HG02885 (cell line): ENCODE measurements around the gene ALDH3B2.
"Not testable (repeated sequence)": the region's sequence is repeated elsewhere in the genome, so short reads cannot be mapped to it uniquely, and the experiment has no call there.

ENCODE experiments used
- ATAC-seq: cut with Tn5 transposase; IDR thresholded peaks from one replicate; pipeline ENCODE4 v1.9.1; 2021; ENCODE audit warnings: mild to moderate bottlenecking; ENCODE audit not compliant: unreplicated experiment, poor library complexity

The ALDH3B2 gene

GRCh38 chr11:67687986-67688385, 13.6 kb upstream of the ALDH3B2 start:
- ATAC-seq = no peak

- ATAC-seq = not testable (repeated sequence)
Measured at GRCh38 chr11:67685641-67686332, 11.4 kb upstream of the ALDH3B2 start.

- not testable (repeated sequence) for ATAC-seq
Measured at GRCh38 chr11:67682126-67683034, 8.0 kb upstream of the ALDH3B2 start.

- ATAC-seq = no peak
Measured at GRCh38 chr11:67680696-67681470, 6.5 kb upstream of the ALDH3B2 start.

- ATAC-seq = no peak
Measured at GRCh38 chr11:67675058-67675747, 780 bp upstream of the ALDH3B2 start.

GRCh38 chr11:67673902-67674301, 521 bp downstream of the ALDH3B2 start:
- no peak for ATAC-seq

- no peak for ATAC-seq
Measured at GRCh38 chr11:67673358-67673757, 1.1 kb downstream of the ALDH3B2 start.

GRCh38 chr11:67671211-67671520, 3.3 kb downstream of the ALDH3B2 start:
- no peak for ATAC-seq

GRCh38 chr11:67670316-67671210, 3.9 kb downstream of the ALDH3B2 start:
- ATAC-seq = no peak

GRCh38 chr11:67668192-67668551, 6.3 kb downstream of the ALDH3B2 start:
- ATAC-seq = no peak

- no peak for ATAC-seq
Measured at GRCh38 chr11:67667490-67668191, 6.8 kb downstream of the ALDH3B2 start.

- no peak for ATAC-seq
Measured at GRCh38 chr11:67666676-67667489, 7.5 kb downstream of the ALDH3B2 start.

- ATAC-seq = no peak
Measured at GRCh38 chr11:67666303-67666645, 8.1 kb downstream of the ALDH3B2 start.

- ATAC-seq = no peak
Measured at GRCh38 chr11:67665541-67666302, 8.7 kb downstream of the ALDH3B2 start.

GRCh38 chr11:67664696-67665540, 9.5 kb downstream of the ALDH3B2 start:
- ATAC-seq = no peak

GRCh38 chr11:67664213-67664585, 10.2 kb downstream of the ALDH3B2 start:
- no peak for ATAC-seq
